Measurements from ENCODE around the gene SORCS2. TPM values are rescaled to one million over a fixed set of nuclear protein-coding genes. Genes with fewer than 3 reads are reported as not detected.

The SORCS2 gene
- total RNA-seq, 2 experiments from 2014 or later = 0.07 to 0.15 TPM

DNA sequence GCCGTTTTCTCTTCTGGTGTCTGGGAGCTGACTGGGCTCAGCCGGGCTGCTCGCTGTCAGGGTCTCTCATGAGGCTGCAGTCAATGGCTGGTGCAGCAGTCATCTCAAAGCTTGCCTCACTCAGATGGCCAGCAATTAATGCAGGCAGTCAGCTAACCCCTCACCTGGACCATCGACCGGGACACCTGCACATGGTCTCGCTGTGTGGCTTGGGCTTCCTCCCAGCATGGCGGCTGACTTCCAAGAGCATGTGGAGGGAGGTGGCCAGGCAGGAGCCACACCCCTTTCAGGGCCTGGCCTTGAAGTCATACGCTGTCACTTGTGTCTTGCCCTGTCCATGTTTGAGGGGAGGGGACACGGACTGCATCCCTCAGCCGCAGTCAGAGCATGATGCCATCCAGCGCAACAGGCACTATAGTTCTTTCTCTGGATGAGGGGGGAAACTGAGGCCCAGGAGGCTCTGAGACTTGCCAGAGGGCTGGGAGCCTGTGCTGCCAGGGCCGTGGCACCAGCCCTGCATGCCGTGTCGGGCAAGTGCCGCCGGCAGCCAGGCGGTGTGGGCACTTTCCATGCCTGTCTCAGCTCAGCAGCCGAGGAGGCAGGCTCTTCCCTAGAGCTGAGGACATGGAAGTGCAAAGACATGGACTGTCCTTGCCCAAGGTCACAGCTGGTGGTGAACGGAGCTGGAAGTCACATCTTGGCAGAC lies 545.6 kb downstream of the SORCS2 start:
- CTCF ChIA-PET = no interaction called here
- DNase-seq = no peak
- no peaks in the 10 kb centered on the region for H3K9me3 Mint-ChIP-seq
- H3K36me3 Mint-ChIP-seq (ENCODE audit: low read depth) = no peaks in the 10 kb centered on the region
- H3K27me3 Mint-ChIP-seq (ENCODE audit: low read depth) = no peaks in the 10 kb centered on the region
- no peaks in the 10 kb centered on the region for H3K4me1 Mint-ChIP-seq (ENCODE audit: low read depth)
- intact Hi-C loops (cut with micrococcal nuclease) = no loop called here
- H3K4me3 Mint-ChIP-seq = no peak overlapping the region
- H3K27ac Mint-ChIP-seq = no peak overlapping the region

- H3K36me3 Mint-ChIP-seq (ENCODE audit: low read depth) = no peaks in the 10 kb centered on the region
- H3K27me3 Mint-ChIP-seq (ENCODE audit: low read depth) = no peaks in the 10 kb centered on the region
- intact Hi-C loops (cut with micrococcal nuclease) = no loop called here
- H3K4me3 Mint-ChIP-seq = no peak overlapping the region
- H3K27ac Mint-ChIP-seq = no peak overlapping the region
- DNase-seq = no peak
- CTCF ChIA-PET = no interaction called here
- H3K9me3 Mint-ChIP-seq = no peaks in the 10 kb centered on the region
- H3K4me1 Mint-ChIP-seq (ENCODE audit: low read depth) = peaks cover 3% of the 10 kb centered on the region
Measured at GRCh38 chr4:7738458-7739076, 546.2 kb downstream of the SORCS2 start.

DNA sequence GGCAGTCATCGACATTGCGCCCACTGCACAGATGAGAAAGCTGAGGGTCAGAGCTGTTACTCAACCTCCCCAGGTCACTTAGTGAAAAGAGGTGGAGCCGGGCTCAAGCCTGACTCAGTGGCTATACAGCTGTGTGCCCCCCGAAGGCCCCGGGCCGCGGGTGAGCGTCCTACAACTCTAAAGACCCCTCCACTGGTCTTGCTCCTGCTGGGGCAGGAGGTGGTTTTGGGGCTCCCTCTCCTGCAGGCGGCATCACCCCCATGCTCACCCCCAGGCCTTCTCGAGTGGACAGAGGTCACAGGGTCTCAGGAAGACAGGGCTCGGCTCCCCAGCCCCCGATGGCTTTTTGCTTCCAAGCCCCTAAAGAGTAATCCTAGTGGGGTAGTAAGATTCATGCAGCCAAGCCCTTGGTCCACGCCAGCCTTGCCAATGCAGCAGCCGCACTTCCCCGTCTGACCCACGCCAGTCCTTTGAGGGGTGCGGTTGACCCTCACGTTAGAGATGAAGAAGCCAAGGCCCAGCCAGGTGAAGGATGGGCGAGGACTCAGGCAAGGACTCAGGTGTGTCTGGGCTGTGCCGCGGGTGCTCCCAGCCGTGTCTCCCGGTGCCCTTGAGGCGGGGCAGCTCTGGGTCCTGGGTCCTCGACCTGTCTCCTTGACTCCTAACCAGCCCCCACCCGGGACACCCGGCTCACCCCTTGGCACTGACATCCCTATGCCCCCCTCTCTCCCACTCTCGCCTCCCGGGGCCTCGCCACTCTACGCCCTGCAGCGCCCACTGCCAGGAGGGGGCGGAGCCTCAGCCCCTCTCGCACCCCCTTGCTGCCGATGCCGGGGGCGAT lies 547.0 kb downstream of the SORCS2 start:
- Mint-ChIP-seq H3K4me1 (ENCODE audit: low read depth) (peaks cover 10% of the 10 kb centered on the region), H3K27me3 (ENCODE audit: low read depth) (no peaks in the 10 kb centered on the region), H3K9me3 (no peaks in the 10 kb centered on the region), H3K4me3 (no peak overlapping the region), H3K36me3 (ENCODE audit: low read depth) (no peaks in the 10 kb centered on the region), H3K27ac (no peak overlapping the region)
- no peak for DNase-seq
- intact Hi-C loops (cut with micrococcal nuclease) = no loop called here
- CTCF ChIA-PET = no interaction called here

DNA sequence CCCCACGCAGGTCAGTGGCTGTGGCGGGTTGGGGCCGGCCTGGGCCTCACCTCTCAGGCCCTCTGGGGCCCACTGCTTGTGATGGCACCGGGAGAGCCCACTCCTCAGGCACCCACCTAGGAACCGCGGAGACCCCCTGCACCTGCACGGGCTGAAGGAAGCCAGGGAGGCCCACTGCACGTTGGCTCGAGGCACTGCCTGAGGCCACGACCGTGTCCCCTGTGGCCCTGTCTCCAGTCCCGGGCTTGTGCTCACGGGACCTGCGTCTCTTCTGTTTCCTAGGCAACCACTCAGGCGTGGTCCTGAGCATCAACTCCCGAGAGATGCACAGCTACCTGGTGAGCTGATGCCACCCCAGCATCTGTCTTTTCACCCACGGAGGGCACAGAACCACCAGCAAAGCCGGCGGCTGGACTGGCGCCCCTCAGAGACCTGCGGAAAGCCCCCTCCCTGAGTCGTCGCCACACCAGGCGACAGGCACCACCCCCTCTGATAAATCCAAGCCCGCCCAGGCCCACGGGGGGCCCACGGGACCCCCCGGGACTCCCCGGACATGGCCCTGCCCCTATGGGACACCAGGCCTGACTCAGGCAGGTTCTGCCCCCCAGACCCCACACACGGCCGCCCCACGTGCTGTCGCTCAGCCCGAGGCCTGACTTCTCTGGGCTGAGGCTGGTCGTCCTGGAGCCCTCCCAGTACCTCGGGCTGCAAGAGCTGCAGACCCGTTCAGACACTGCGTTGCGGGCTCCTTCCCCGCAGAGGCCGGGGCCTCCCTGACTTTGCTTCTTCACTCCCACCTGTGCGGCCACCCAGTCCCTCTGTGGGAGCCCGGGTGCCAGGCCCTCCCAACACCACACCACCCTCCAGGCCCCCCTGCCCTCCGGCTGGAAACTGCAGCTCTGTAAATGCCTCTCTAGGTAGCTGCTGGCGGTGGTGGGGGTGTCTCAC lies 547.9 kb downstream of the SORCS2 start:
- intact Hi-C loops (cut with micrococcal nuclease) = no loop called here
- no peak for DNase-seq
- no peaks in the 10 kb centered on the region for H3K9me3 Mint-ChIP-seq
- H3K4me1 Mint-ChIP-seq (ENCODE audit: low read depth) = peaks cover 11% of the 10 kb centered on the region
- H3K27me3 Mint-ChIP-seq (ENCODE audit: low read depth) = no peaks in the 10 kb centered on the region
- CTCF ChIA-PET = no interaction called here
- no peak overlapping the region for H3K4me3 Mint-ChIP-seq
- no peaks in the 10 kb centered on the region for H3K36me3 Mint-ChIP-seq (ENCODE audit: low read depth)
- no peak overlapping the region for H3K27ac Mint-ChIP-seq

GRCh38 chr4:7740866-7741525 lies 548.7 kb downstream of the SORCS2 start:
- no peak overlapping the region for H3K27ac Mint-ChIP-seq
- peaks cover 11% of the 10 kb centered on the region for H3K4me1 Mint-ChIP-seq (ENCODE audit: low read depth)
- H3K36me3 Mint-ChIP-seq (ENCODE audit: low read depth) = no peaks in the 10 kb centered on the region
- H3K27me3 Mint-ChIP-seq (ENCODE audit: low read depth) = no peaks in the 10 kb centered on the region
- CTCF ChIA-PET = interaction anchor here (0.5 kb wide), 1 partner anchor 287 kb away, joined by 3 read pairs; no protein-coding TSS in a partner anchor
- no peak overlapping the region for H3K4me3 Mint-ChIP-seq
- no peak for DNase-seq
- H3K9me3 Mint-ChIP-seq = no peaks in the 10 kb centered on the region
- intact Hi-C loops (cut with micrococcal nuclease) = no loop called here

- CTCF ChIA-PET = interaction anchor here (0.7 kb wide), 1 partner anchor 60 kb away, joined by 3 read pairs; no protein-coding TSS in a partner anchor
- H3K4me1 Mint-ChIP-seq (ENCODE audit: low read depth) = peaks cover 11% of the 10 kb centered on the region
- no peaks in the 10 kb centered on the region for H3K27me3 Mint-ChIP-seq (ENCODE audit: low read depth)
Measured at GRCh38 chr4:7741946-7742806, 549.8 kb downstream of the SORCS2 start.

DNA sequence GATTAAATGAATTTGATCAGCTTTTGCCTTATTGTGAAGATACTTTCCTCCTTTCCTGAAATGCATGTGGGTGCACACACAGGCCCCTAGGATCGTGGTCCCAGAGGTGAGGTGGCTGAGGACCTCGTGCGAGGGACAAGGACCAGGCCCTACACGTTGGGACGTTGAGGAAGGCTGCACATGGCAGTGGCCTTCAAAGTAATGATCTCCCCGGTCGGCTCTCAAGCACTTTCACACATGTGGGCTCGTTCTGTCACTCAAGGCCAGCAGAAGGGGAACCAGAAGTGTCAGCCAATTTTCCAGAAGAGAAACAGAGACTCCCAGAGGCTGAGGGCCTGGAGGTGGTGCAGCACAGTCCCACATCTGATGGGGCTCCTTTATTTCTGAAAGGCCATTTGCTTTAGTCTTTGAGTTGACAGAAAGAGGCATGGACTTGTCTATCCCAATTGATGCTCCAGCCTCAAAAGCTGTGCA lies 550.5 kb downstream of the SORCS2 start:
- no peak overlapping the region for H3K4me3 Mint-ChIP-seq
- CTCF ChIA-PET = no interaction called here
- DNase-seq = no peak
- H3K27ac Mint-ChIP-seq = no peak overlapping the region
- H3K27me3 Mint-ChIP-seq (ENCODE audit: low read depth) = no peaks in the 10 kb centered on the region
- H3K9me3 Mint-ChIP-seq = no peaks in the 10 kb centered on the region
- H3K4me1 Mint-ChIP-seq (ENCODE audit: low read depth) = peaks cover 13% of the 10 kb centered on the region
- intact Hi-C loops (cut with micrococcal nuclease) = no loop called here
- H3K36me3 Mint-ChIP-seq (ENCODE audit: low read depth) = peaks cover 1% of the 10 kb centered on the region

More at GRCh38 chr4:7741946-7742806, 549.8 kb downstream of the SORCS2 start:
- H3K27ac Mint-ChIP-seq = no peak overlapping the region
- peaks cover 1% of the 10 kb centered on the region for H3K36me3 Mint-ChIP-seq (ENCODE audit: low read depth)
- no peak for DNase-seq
- H3K4me3 Mint-ChIP-seq = no peak overlapping the region
- H3K9me3 Mint-ChIP-seq = no peaks in the 10 kb centered on the region
- intact Hi-C loops (cut with micrococcal nuclease) = no loop called here

GRCh38 chr4:7744142-7744804 lies 551.9 kb downstream of the SORCS2 start:
- CTCF ChIA-PET = no interaction called here
- Mint-ChIP-seq H3K36me3 (ENCODE audit: low read depth) (peaks cover 1% of the 10 kb centered on the region), H3K27ac (no peak overlapping the region), H3K9me3 (no peaks in the 10 kb centered on the region), H3K4me3 (no peak overlapping the region), H3K27me3 (ENCODE audit: low read depth) (no peaks in the 10 kb centered on the region), H3K4me1 (ENCODE audit: low read depth) (peaks cover 23% of the 10 kb centered on the region)
- intact Hi-C loops (cut with micrococcal nuclease) = no loop called here
- no peak for DNase-seq

GRCh38 chr4:7745301-7745885 lies 553.1 kb downstream of the SORCS2 start:
- Mint-ChIP-seq H3K27ac (no peak overlapping the region), H3K4me3 (no peak overlapping the region), H3K27me3 (ENCODE audit: low read depth) (no peaks in the 10 kb centered on the region), H3K36me3 (ENCODE audit: low read depth) (peaks cover 1% of the 10 kb centered on the region), H3K4me1 (ENCODE audit: low read depth) (peaks cover 34% of the 10 kb centered on the region), H3K9me3 (no peaks in the 10 kb centered on the region)
- intact Hi-C loops (cut with micrococcal nuclease) = no loop called here
- CTCF ChIA-PET = no interaction called here
- no peak for DNase-seq

DNA sequence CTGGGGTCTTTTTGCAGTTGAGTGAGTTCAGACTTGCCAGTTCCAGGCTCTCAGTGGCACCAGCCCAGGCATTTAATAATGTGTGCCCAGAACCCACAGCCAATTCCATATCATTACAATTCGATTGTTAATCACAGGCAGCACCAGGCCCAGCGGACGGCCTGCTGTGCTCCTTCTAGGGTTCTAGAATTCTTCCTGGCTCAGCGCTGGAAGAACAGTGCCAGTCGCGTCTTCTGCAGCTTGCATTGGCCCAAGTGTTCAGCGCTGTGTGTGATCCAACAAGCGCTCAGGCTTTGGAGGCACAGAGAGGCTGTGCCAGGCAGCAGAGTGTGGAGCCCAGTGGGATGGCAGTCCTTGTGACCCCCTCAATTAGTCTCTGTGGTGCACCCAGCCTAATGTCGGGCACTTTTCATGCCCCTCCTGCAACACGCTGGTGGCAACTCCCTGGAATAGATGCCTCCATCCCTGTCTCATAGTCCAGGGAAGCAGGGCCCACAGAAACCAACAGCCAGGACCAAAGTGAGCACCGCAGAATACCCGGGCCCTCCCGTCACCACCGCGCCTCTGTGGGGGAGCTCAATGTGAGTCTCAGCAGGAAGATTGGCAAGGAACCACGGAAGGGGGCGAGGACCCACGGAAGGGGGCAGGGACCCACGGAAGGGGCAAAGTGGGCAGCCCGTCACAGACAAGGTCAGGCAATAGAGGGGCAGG lies 554.2 kb downstream of the SORCS2 start:
- no peak overlapping the region for H3K4me3 Mint-ChIP-seq
- CTCF ChIA-PET = no interaction called here
- no peak overlapping the region for H3K27ac Mint-ChIP-seq
- intact Hi-C loops (cut with micrococcal nuclease) = no loop called here
- H3K36me3 Mint-ChIP-seq (ENCODE audit: low read depth) = peaks cover 1% of the 10 kb centered on the region
- H3K4me1 Mint-ChIP-seq (ENCODE audit: low read depth) = peaks cover 45% of the 10 kb centered on the region
- DNase-seq = no peak
- H3K27me3 Mint-ChIP-seq (ENCODE audit: low read depth) = no peaks in the 10 kb centered on the region
- H3K9me3 Mint-ChIP-seq = no peaks in the 10 kb centered on the region
